Measurements from ENCODE around the gene CBLN2.

The CBLN2 gene

GRCh38 chr18:72504866-72505265 is 39.3 kb downstream of the CBLN2 start:
- H3K4me3 ChIP-seq (ENCODE audit: low read depth, low read length): no peak overlapping the region
- TF ChIP-seq, protein P1, sequence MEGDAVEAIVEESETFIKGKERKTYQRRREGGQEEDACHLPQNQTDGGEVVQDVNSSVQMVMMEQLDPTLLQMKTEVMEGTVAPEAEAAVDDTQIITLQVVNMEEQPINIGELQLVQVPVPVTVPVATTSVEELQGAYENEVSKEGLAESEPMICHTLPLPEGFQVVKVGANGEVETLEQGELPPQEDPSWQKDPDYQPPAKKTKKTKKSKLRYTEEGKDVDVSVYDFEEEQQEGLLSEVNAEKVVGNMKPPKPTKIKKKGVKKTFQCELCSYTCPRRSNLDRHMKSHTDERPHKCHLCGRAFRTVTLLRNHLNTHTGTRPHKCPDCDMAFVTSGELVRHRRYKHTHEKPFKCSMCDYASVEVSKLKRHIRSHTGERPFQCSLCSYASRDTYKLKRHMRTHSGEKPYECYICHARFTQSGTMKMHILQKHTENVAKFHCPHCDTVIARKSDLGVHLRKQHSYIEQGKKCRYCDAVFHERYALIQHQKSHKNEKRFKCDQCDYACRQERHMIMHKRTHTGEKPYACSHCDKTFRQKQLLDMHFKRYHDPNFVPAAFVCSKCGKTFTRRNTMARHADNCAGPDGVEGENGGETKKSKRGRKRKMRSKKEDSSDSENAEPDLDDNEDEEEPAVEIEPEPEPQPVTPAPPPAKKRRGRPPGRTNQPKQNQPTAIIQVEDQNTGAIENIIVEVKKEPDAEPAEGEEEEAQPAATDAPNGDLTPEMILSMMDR (IDR thresholded peaks at IDR 0.05; ENCODE audit: borderline replicate concordance, insufficient read depth, low read depth, low read length): no peak

DNA sequence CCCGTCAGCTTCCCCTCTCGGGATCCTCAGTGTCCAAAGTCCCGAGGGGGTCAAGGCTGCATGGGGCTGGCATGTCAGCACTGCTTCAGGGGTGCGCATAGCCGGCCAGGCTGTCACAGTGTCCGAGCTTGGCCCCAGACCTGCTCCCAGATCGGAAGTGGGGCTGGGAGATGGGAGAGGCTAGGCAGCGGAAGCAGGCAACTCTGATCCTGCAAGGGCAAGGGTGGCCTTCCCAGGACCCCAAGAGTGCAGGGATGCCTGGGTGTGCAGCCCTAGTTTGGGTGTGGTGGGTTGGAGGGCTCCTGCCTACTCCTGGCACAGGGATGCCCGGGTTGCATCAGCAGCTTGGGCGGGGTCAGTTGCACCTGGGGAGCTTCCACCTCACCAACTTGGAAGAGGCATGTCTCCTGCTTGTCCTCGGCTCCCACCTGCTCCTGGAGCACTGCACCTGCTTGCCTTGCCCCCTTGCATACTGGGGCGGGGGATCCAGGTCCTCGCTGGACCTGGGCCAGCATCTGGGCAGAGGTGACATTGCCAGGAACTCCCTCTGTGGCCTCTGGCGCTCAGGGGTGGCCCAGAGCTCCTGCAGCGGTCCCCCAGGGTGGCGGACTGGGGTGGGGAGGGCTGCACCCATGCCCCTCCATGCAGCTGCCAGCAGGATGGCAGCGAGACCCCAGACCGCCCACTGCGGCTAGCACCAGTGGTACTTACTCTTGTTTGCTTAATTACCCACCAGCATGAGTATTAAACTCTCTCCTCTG is 41.3 kb downstream of the CBLN2 start:
- no peak overlapping the region for H3K4me3 ChIP-seq (ENCODE audit: low read depth, low read length)

DNA sequence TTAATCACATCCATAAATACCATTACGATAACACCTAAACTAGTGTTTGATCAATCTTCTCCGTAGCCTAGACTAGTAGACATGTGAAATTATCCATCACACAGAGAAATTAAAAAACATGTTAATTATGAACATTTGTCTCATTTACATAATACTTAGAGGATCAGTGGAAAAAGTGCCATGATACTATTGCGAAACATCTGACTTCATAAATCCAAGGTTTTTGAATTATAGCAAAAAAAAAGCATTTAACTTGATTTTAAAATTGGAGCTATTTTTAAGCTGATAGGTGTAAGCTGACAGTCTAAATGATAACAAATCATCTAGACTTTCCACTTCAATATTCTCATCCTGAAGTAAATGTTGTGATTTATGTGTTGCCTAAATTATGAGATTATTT is 51.6 kb downstream of the CBLN2 start:
- no peak overlapping the region for H3K4me3 ChIP-seq (ENCODE audit: low read depth, low read length)

More for the DNA sequence above, 41.3 kb downstream of the CBLN2 start:
- TF ChIP-seq, protein P1 (IDR thresholded peaks at IDR 0.05; ENCODE audit: borderline replicate concordance, insufficient read depth, low read depth, low read length): no peak

More for the DNA sequence above, 51.6 kb downstream of the CBLN2 start:
- TF ChIP-seq, protein P1 (IDR thresholded peaks at IDR 0.05; ENCODE audit: borderline replicate concordance, insufficient read depth, low read depth, low read length): no peak

All from GM12875 (cell line).